Activated B cell treated with CpG ODN at 0.5 μM for 24 hours (primary cell): ENCODE results near the gene APBB2. TPM values are rescaled to one million over a fixed set of nuclear protein-coding genes. Genes with fewer than 3 reads are reported as not detected.

Experiments
- ATAC-seq: fragments of 200-7000 bp; cut with Tn5 transposase; one replicate; pipeline ENCODE4 v1.10.0; 2021; ENCODE audit warnings: low read depth, mild to moderate bottlenecking, moderate library complexity
- CTCF ChIA-PET: fragments of 350-600 bp; sonication (Branson Sonifier 250); formaldehyde crosslinking; loops from one replicate; lab custom pipeline; 2021; ENCODE audit warnings: antibody characterized with exemption; lab: Charles Lee
- POLR2A ChIA-PET: fragments of 350-600 bp; sonication (Branson Sonifier 250); formaldehyde crosslinking; loops from one replicate; lab custom pipeline; 2021; ENCODE audit warnings: antibody characterized with exemption; lab: Charles Lee
- DNase-seq: peaks from one replicate; pipeline ENCODE4 v3.0.0; 2022
- H3K27ac Mint-ChIP-seq: one replicate; pipeline ENCODE4 v1.8.0; 2020; ENCODE audit warnings: mixed read lengths
- H3K27me3 Mint-ChIP-seq: one replicate; pipeline ENCODE4 v1.8.0; 2021; ENCODE audit warnings: mixed read lengths
- H3K36me3 Mint-ChIP-seq: one replicate; pipeline ENCODE4 v1.8.0; 2021; ENCODE audit warnings: low read depth, mixed read lengths
- H3K4me1 Mint-ChIP-seq: one replicate; pipeline ENCODE4 v1.8.0; 2021; ENCODE audit warnings: mixed read lengths
- H3K4me3 Mint-ChIP-seq: one replicate; pipeline ENCODE4 v1.8.0; 2020; ENCODE audit warnings: mild to moderate bottlenecking, mixed read lengths
- H3K9me3 Mint-ChIP-seq: one replicate; pipeline ENCODE4 v1.8.0; 2020; ENCODE audit warnings: mixed read lengths
- intact Hi-C: fragments of 100-400 bp; cut with micrococcal nuclease; formaldehyde crosslinking; loops from one replicate; pipeline ENCODE4 v1.15.1; 2024
- total RNA-seq: library from RNA; stranded (reverse); gene quantifications from 2 replicates; pipeline ENCODE4 v1.2.3, GENCODE V29; 2022
- TF ChIP-seq, protein P1 (sequence below): fragments of 200-600 bp; IDR thresholded peaks from one replicate; pipeline ENCODE4 v1.8.0; 2022; ENCODE audit warnings: antibody characterized with exemption, mild to moderate bottlenecking

The APBB2 gene
- total RNA-seq, 1 donor from 2014 or later: 3.7 TPM

DNA sequence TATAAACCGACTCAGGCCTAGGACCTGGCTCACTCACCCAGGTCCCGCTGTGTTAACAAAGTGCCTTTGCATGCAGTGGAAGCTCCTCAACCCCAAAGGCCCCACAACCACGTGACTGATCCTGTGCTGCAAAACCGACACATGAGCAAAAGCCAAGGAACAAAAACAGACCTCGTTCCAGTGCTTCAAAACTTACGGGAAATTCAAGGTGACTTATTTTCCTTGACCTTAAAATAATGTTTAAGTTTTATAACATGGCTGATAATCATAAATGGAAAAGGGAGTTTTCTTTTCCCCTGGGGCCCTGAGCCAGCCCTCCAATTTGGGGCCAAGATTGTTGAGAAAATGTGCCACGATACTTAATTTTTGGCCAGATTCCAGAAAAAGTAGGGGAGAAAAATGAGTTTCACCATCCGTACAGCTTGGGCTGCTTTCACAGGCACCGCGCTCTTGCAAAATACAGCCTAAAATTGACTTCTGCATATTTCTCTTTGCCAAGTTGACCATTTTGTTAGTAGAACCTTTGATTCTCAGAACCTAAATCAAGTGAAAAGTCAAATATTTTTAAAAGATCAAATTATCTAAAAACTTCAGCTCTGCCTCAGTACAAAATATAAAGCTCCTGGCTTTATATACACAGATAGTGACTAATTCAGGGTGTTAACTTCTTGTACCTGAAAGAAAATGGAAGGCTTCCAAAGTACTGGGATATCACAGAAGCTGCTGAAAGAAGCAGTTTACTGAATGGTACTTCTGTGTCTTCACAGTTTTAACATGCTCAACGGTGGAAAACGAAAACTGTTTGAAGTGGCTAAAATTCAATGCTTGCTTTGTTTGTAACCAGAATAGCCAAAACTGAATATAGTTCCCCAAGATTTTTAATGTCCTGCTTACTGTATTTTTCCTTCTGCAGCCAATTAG lies 93.8 kb downstream of the APBB2 start:
- Mint-ChIP-seq H3K4me1 (no peaks in the 10 kb centered on the region), H3K27ac (no peak overlapping the region), H3K36me3 (no peaks in the 10 kb centered on the region), H3K4me3 (no peak overlapping the region), H3K27me3 (no peaks in the 10 kb centered on the region), H3K9me3 (peaks cover 6% of the 10 kb centered on the region)
- no peak for ATAC-seq
- ChIA-PET POLR2A (no interaction called here), CTCF (no interaction called here)
- intact Hi-C loops: no loop called here
- no peak for DNase-seq
- TF ChIP-seq, protein P1, sequence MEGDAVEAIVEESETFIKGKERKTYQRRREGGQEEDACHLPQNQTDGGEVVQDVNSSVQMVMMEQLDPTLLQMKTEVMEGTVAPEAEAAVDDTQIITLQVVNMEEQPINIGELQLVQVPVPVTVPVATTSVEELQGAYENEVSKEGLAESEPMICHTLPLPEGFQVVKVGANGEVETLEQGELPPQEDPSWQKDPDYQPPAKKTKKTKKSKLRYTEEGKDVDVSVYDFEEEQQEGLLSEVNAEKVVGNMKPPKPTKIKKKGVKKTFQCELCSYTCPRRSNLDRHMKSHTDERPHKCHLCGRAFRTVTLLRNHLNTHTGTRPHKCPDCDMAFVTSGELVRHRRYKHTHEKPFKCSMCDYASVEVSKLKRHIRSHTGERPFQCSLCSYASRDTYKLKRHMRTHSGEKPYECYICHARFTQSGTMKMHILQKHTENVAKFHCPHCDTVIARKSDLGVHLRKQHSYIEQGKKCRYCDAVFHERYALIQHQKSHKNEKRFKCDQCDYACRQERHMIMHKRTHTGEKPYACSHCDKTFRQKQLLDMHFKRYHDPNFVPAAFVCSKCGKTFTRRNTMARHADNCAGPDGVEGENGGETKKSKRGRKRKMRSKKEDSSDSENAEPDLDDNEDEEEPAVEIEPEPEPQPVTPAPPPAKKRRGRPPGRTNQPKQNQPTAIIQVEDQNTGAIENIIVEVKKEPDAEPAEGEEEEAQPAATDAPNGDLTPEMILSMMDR: no peak

DNA sequence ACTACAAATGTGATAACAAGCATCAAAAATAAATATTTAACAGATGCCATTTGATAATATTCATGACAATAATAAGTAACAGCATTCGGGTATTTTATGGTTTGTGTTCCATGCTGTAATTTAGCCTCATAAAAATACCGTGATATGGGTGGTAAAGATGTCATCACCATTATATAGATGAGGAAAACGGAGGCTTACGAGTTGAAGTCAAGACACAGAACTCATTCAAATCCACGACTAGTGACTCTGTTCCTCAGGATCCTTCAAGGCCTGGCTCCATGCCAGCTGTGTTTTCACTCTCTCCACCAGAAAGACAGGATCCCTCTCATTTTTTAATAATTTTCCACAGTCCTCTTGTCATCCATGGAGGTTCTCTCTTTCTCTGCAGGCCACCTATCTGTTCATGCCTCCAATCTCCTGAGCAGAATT lies 94.5 kb downstream of the APBB2 start:
- no peak overlapping the region for H3K27ac Mint-ChIP-seq
- intact Hi-C loops: no loop called here

DNA sequence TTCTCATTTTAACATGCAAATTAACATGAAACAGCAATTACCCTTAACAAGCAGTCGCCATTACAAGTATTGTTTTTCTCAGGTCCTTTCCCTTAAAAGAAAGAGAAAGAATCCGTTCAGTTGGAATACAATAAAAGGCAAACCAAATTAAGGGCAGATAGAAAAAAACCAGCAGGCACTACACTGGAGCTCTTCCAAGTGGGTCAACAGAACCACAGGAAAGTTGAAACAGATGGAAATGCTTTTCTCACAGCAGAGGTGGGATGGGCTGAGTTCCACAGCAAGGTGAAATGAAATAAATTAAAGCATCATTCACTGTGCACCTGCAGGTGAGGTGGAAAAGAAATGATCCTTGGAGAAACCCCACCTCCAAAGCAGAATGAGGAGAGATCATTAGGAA lies 102.6 kb downstream of the APBB2 start:
- TF ChIP-seq, protein P1: no peak
- intact Hi-C loops: no loop called here
- ChIA-PET POLR2A (no interaction called here), CTCF (no interaction called here)
- no peak for ATAC-seq
- Mint-ChIP-seq H3K36me3 (no peaks in the 10 kb centered on the region), H3K4me1 (no peaks in the 10 kb centered on the region), H3K27ac (no peak overlapping the region), H3K4me3 (no peak overlapping the region), H3K9me3 (peaks cover 11% of the 10 kb centered on the region), H3K27me3 (no peaks in the 10 kb centered on the region)
- DNase-seq: no peak

More for the DNA sequence above, 94.5 kb downstream of the APBB2 start:
- ChIA-PET CTCF (no interaction called here), POLR2A (no interaction called here)
- H3K4me3 Mint-ChIP-seq: no peak overlapping the region
- ATAC-seq (no peak), DNase-seq (no peak)
- H3K4me1 Mint-ChIP-seq: no peaks in the 10 kb centered on the region
- H3K27me3 Mint-ChIP-seq: no peaks in the 10 kb centered on the region
- H3K36me3 Mint-ChIP-seq: no peaks in the 10 kb centered on the region
- H3K9me3 Mint-ChIP-seq: peaks cover 6% of the 10 kb centered on the region
- TF ChIP-seq, protein P1: no peak

DNA sequence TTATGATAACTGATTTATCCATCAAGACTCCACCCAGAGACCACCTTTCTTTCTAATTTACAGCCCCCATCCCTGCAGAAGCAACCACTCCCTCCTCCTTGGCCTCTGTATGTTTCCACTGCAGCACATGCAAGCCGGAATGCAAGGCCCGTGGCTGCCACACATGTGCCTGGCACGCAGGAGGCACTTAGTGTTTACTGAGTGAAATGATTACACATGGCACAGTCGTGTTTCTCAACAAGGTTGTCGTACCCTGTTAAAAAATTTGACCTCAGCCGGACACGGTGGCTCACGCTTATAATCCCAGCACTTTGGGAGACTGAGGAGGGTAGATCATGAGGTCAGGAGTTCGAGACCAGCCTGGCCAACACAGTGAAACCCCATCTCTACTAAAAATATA lies 104.3 kb downstream of the APBB2 start:
- POLR2A ChIA-PET: no interaction called here
- H3K27ac Mint-ChIP-seq: no peak overlapping the region
- CTCF ChIA-PET: no interaction called here
- peaks cover 5% of the 10 kb centered on the region for H3K9me3 Mint-ChIP-seq
- intact Hi-C loops: no loop called here
- TF ChIP-seq, protein P1: no peak
- DNase-seq (no peak), ATAC-seq (no peak)
- no peaks in the 10 kb centered on the region for H3K4me1 Mint-ChIP-seq
- H3K4me3 Mint-ChIP-seq: no peak overlapping the region
- H3K36me3 Mint-ChIP-seq: no peaks in the 10 kb centered on the region
- H3K27me3 Mint-ChIP-seq: no peaks in the 10 kb centered on the region

DNA sequence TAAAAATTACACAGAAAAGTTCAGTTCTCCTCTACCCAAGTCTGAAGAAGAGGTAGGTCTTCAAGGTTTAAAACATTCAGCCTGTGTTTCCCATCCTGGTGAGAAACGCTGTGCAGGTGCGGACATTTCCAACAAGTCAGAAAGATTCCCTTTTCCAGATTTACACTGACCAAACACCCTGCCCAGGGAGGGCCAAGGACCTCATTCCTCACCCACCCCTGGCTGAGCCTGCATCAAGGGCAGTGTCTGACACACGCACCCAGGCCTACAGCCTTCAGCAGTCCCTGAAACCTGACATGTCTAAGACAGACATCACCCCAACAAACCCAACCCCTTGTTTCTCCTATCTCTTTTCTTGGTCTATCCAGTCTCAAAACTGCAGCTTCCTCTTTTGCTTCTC lies 105.9 kb downstream of the APBB2 start:
- intact Hi-C loops: no loop called here
- no peaks in the 10 kb centered on the region for H3K4me1 Mint-ChIP-seq
- TF ChIP-seq, protein P1: no peak
- CTCF ChIA-PET: no interaction called here
- DNase-seq (no peak), ATAC-seq (no peak)
- H3K27me3 Mint-ChIP-seq: no peaks in the 10 kb centered on the region
- H3K36me3 Mint-ChIP-seq: no peaks in the 10 kb centered on the region
- no peak overlapping the region for H3K4me3 Mint-ChIP-seq
- no peak overlapping the region for H3K27ac Mint-ChIP-seq
- peaks cover 2% of the 10 kb centered on the region for H3K9me3 Mint-ChIP-seq
- POLR2A ChIA-PET: no interaction called here
